ENCODE data around the gene GNAQ. TPM values are rescaled to one million over a fixed set of nuclear protein-coding genes. Genes with fewer than 3 reads are reported as not detected.

Gene GNAQ
- total and polyA plus RNA-seq, 2 of the 4 experiments (the other 2 are of a cell fraction): 23.1 to 50.7 TPM

DNA sequence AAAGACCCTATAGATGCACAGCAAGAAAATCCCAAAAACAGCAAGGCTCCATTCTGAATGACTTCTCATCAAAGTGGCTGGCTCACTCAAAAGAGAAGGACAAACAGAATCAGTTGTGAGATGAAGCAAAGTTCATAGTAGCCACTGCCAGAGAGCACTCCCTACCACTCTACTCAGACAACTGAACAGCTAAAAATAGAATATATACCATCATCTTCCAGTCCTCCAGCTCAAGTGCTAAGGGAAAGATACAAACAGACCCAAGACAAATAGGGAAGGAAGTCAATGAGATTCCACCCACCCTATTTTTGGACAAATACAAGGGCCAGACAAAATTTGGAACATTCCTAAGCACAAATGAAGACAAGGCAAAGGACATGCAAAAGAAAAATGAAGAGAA, 20.6 kb downstream of the GNAQ start:
- in situ Hi-C loops (cut with MboI; ENCODE audit: low sequenced_read_pairs): no loop called here
- DNase-seq: no peak
- Histone ChIP-seq H3K27ac (ENCODE audit: insufficient read depth, low read length) (no peak overlapping the region), H3K4me2 (ENCODE audit: low read depth, low read length) (no peak overlapping the region; the same call in 1 of the 2 replicates), H3K9me3 (ENCODE audit: control insufficient read depth, insufficient read depth, low read length) (no peaks in the 10 kb centered on the region), H3K79me1 (ENCODE audit: low read depth in 1 of 2, low read length in 2 of 2) (peaks cover 33 to 55% of the 10 kb centered on the region in 2 experiments), H4K8ac (ENCODE audit: low read depth in 2 of 2, low read length in 2 of 2) (no peak overlapping the region), H4K20me1 (ENCODE audit: insufficient read depth, low read length) (peaks cover 29% of the 10 kb centered on the region; the same call in 1 of the 2 replicates), H2AK9ac (replicated peaks; ENCODE audit: low read depth, low read length, poor library complexity) (no peak overlapping the region), H2BK20ac (ENCODE audit: low read depth, low read length) (no peak overlapping the region), H3K18ac (ENCODE audit: low read depth, low read length) (no peak overlapping the region), H3K36me3 (ENCODE audit: control insufficient read depth, insufficient read depth, low read length) (peaks cover 1% of the 10 kb centered on the region; the same call in 1 of the 2 replicates), H2BK15ac (ENCODE audit: low read depth, low read length) (no peak overlapping the region), H3K4me1 (ENCODE audit: control insufficient read depth, insufficient read depth, low read length) (peaks cover 6% of the 10 kb centered on the region; the same call in 1 of the 2 replicates), H3K4ac (ENCODE audit: low read depth, low read length) (no peak overlapping the region), H3K14ac (replicated peaks; ENCODE audit: low read depth, low read length) (no peak overlapping the region; the same call in 1 of the 2 replicates), H2BK120ac (ENCODE audit: low read depth, low read length) (no peak overlapping the region), H2BK5ac (ENCODE audit: low read depth, low read length, poor library complexity, severe bottlenecking) (no peak overlapping the region), H2AFZ (replicated peaks; ENCODE audit: low read length, poor library complexity) (no peak overlapping the region), H3K9me1 (ENCODE audit: insufficient read depth, low read length) (no peaks in the 10 kb centered on the region), H3K4me3 (ENCODE audit: insufficient read depth, low read depth, low read length) (no peak overlapping the region), H4K91ac (ENCODE audit: insufficient read depth, low read depth, low read length) (no peak overlapping the region), H2AK5ac (ENCODE audit: low read depth, low read length) (no peak overlapping the region), H3K9ac (ENCODE audit: low read depth, low read length) (no peak overlapping the region), H3K23ac (ENCODE audit: low read depth, low read length) (no peak overlapping the region), H4K5ac (ENCODE audit: low read depth, low read length) (no peak overlapping the region), H3K56ac (ENCODE audit: extremely low read depth, insufficient read depth, low read length) (no peak overlapping the region), H3K27me3 (ENCODE audit: control insufficient read depth, insufficient read depth, low read length) (no peaks in the 10 kb centered on the region)
- ChIA-PET CTCF (no interaction called here), POLR2A (ENCODE audit: unreplicated experiment) (interaction anchor here (0.6 kb wide), 1 partner anchor 11 kb away, joined by 3 read pairs; no protein-coding TSS in a partner anchor)
- no TSS peak for BruUV-seq (replicated peaks)
- intact Hi-C loops (cut with micrococcal nuclease): no loop called here
- TF ChIP-seq RFX5 (IDR thresholded peaks at IDR 0.05; ENCODE audit: low read depth, low read length) (no peak), MAFK (IDR thresholded peaks at IDR 0.05; ENCODE audit: low read depth, low read length) (no peak), SMC3 (IDR thresholded peaks at IDR 0.05; ENCODE audit: low read depth, low read length) (no peak), FOS (IDR thresholded peaks at IDR 0.05; ENCODE audit: low read depth, low read length) (no peak), NFE2L2 (IDR thresholded peaks at IDR 0.05; ENCODE audit: low read depth, low read length) (no peak), MAZ (IDR thresholded peaks at IDR 0.05; ENCODE audit: borderline replicate concordance, low read depth, low read length) (no peak), CEBPB (IDR thresholded peaks at IDR 0.05; ENCODE audit: low read depth, low read length) (no peak), RCOR1 (IDR thresholded peaks at IDR 0.05; ENCODE audit: insufficient replicate concordance, low read length) (no peak), RAD21 (IDR thresholded peaks at IDR 0.05; ENCODE audit: low read length) (no peak), BHLHE40 (IDR thresholded peaks at IDR 0.05; ENCODE audit: low read depth, low read length) (no peak), CHD1 (IDR thresholded peaks at IDR 0.05; ENCODE audit: low read depth, low read length) (no peak), MXI1 (IDR thresholded peaks at IDR 0.05; ENCODE audit: borderline replicate concordance, low read depth, low read length) (no peak)
- TF ChIP-seq, protein P1, sequence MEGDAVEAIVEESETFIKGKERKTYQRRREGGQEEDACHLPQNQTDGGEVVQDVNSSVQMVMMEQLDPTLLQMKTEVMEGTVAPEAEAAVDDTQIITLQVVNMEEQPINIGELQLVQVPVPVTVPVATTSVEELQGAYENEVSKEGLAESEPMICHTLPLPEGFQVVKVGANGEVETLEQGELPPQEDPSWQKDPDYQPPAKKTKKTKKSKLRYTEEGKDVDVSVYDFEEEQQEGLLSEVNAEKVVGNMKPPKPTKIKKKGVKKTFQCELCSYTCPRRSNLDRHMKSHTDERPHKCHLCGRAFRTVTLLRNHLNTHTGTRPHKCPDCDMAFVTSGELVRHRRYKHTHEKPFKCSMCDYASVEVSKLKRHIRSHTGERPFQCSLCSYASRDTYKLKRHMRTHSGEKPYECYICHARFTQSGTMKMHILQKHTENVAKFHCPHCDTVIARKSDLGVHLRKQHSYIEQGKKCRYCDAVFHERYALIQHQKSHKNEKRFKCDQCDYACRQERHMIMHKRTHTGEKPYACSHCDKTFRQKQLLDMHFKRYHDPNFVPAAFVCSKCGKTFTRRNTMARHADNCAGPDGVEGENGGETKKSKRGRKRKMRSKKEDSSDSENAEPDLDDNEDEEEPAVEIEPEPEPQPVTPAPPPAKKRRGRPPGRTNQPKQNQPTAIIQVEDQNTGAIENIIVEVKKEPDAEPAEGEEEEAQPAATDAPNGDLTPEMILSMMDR (conservative IDR thresholded peaks at IDR 0.05; ENCODE audit: low read depth, low read length): no peak
- TF ChIP-seq, protein P2, sequence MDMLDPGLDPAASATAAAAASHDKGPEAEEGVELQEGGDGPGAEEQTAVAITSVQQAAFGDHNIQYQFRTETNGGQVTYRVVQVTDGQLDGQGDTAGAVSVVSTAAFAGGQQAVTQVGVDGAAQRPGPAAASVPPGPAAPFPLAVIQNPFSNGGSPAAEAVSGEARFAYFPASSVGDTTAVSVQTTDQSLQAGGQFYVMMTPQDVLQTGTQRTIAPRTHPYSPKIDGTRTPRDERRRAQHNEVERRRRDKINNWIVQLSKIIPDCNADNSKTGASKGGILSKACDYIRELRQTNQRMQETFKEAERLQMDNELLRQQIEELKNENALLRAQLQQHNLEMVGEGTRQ (IDR thresholded peaks at IDR 0.05; ENCODE audit: low read depth, low read length): no peak
- TF ChIP-seq, protein P3, sequence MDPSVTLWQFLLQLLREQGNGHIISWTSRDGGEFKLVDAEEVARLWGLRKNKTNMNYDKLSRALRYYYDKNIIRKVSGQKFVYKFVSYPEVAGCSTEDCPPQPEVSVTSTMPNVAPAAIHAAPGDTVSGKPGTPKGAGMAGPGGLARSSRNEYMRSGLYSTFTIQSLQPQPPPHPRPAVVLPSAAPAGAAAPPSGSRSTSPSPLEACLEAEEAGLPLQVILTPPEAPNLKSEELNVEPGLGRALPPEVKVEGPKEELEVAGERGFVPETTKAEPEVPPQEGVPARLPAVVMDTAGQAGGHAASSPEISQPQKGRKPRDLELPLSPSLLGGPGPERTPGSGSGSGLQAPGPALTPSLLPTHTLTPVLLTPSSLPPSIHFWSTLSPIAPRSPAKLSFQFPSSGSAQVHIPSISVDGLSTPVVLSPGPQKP (IDR thresholded peaks at IDR 0.05; ENCODE audit: borderline replicate concordance, low read depth, low read length): no peak
- no peak for ATAC-seq (ENCODE audit: low read depth)
- dilution Hi-C loops (cut with HindIII; ENCODE audit: low sequenced_read_pairs, unreplicated experiment): no loop called here

Measured in IMR-90 (cell line).